ENCODE measurements around the gene ABHD16B. TPM values are rescaled to one million over a fixed set of nuclear protein-coding genes. Genes with fewer than 3 reads are reported as not detected.

The ABHD16B gene
- total and polyA plus RNA-seq, 2 of the 13 experiments (the other 11 are each of a cell fraction or from before 2014, with no cell fraction given): not detected

DNA sequence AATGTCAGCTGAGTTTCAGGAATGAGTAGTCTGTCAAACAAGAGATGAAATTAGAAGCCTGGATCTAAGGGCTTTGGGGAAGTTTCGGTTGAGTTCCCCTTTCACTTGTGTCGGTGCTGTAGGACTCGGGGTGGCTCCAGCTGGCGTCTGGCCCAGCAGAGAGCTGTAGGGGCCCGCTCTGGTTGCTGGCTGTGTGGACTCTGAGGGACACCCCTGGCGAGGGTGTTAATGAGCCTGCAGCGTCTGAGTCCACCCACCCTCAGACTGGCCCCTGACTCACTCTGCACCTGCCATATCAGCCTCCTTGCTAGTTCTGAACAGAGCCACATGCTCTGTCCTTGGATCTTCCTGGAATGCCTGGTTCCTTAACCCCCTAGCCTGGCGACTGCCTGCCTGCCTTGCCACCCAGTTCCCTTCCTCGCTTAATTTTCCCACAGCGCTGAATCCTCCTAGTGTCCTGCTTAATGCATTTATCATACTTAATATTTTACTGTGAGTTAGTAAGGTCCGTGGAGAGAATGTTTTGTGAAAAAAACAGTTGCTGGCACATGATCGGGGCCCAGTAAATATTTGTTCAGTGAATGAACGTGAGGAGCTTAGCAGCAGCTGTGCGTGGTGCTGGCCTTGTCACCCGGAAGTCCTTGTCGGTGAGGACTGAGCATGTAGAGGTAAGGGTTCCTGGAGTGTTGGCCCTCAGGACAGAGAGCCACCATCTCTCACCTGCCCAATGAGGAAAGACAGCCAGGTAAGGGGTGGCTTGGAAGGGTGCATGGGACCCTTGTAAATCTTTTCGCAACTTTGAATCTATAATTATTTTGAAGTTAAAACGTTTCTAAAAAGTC lies 35.2 kb downstream of the ABHD16B start (continued):
- TF ChIP-seq ZNF20 (CRISPR knock-in tag; IDR thresholded peaks at IDR 0.05) (no peak), KDM2A (CRISPR knock-in tag; IDR thresholded peaks at IDR 0.05; ENCODE audit: borderline replicate concordance, low read depth) (peak; percentile 72), ZSCAN9 (CRISPR knock-in tag; IDR thresholded peaks at IDR 0.05; ENCODE audit: borderline replicate concordance) (peak; percentile 69; the same call in 1 of the 2 replicates), RNF2 (conservative IDR thresholded peaks at IDR 0.05; ENCODE audit: low read depth) (0 out of 2 replicates have a peak, but pooled peaks have one; percentile 42), THAP11 (CRISPR knock-in tag; IDR thresholded peaks at IDR 0.05) (peak; percentile 80), NFIC (IDR thresholded peaks at IDR 0.05; ENCODE audit: low read length) (no peak; the same call in 1 of the 2 replicates), IKZF1 (IDR thresholded peaks at IDR 0.05) (no peak), FOXO4 (CRISPR knock-in tag; conservative IDR thresholded peaks at IDR 0.05) (no peak), AGO2 (optimal IDR thresholded peaks at IDR 0.05; ENCODE audit: low read depth, low read length) (no peak), ZNF33B (CRISPR knock-in tag; IDR thresholded peaks at IDR 0.05) (peak; percentile 73; the same call in 1 of the 2 replicates), KDM6A (CRISPR knock-in tag; IDR thresholded peaks at IDR 0.05; ENCODE audit: low read depth) (0 out of 2 replicates have a peak, but pooled peaks have one; percentile 11), ZNF563 (CRISPR knock-in tag; IDR thresholded peaks at IDR 0.05) (no peak; the same call in 1 of the 2 replicates), CCAR2 (optimal IDR thresholded peaks at IDR 0.05; ENCODE audit: low read depth, low read length) (no peak), SRSF9 (IDR thresholded peaks at IDR 0.05; ENCODE audit: borderline replicate concordance, insufficient read depth, low read depth, low read length, poor library complexity, severe bottlenecking) (no peak), KAT7 (CRISPR knock-in tag; IDR thresholded peaks at IDR 0.05; ENCODE audit: borderline replicate concordance) (peak; percentile 84; the same call in 1 of the 2 replicates), ZBTB44 (CRISPR knock-in tag; IDR thresholded peaks at IDR 0.05) (peak; percentile 41; the same call in 1 of the 2 replicates), ZMYM3 (CRISPR knock-in tag; IDR thresholded peaks at IDR 0.05) (peak; percentile 40; the same call in 1 of the 2 replicates), BHLHE40 (IDR thresholded peaks at IDR 0.05; ENCODE audit: low read length) (peak; percentile 98), ZNF629 (CRISPR knock-in tag; conservative IDR thresholded peaks at IDR 0.05) (0 out of 2 replicates have a peak, but pooled peaks have one; percentile 25), RBFOX2 (IDR thresholded peaks at IDR 0.05; ENCODE audit: low read depth, low read length) (no peak), ZHX2 (IDR thresholded peaks at IDR 0.05; ENCODE audit: low read depth) (no peak), ZHX2 (CRISPR knock-in tag; IDR thresholded peaks at IDR 0.05; ENCODE audit: borderline replicate concordance) (peak; percentile 67; the same call in 1 of the 2 replicates)

All from HepG2 (cell line).